ENCODE data around the gene QRFPR.
"Not testable (repeated sequence)": the region's sequence is repeated elsewhere in the genome, so short reads cannot be mapped to it uniquely, and the experiment has no call there.

Gene QRFPR

DNA sequence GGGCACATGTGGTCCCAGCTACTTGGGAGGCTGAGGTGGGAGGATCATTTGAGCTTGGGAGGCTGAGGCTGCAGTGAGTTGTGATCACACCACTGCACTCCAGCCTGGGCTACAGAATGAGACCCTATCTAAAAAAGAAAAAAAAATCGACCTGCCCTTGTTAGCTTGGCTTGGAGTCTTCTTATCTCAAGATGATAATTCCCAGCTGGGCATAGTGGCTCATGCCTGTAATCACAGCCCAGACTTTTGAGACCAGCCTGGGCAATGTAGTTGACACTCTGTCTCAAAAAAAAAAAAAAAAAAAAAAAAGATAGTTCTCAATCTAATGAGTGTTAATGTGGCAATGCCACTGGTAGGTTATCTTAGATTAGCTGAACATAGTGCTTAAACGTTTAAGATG lies 41.0 kb downstream of the QRFPR start:
- DNase-seq (ENCODE audit: low spot score) = no peak

- DNase-seq (ENCODE audit: low spot score) = no peak
These were observed 41.5 kb downstream of the QRFPR start for GRCh38 chr4:121339307-121339706.

DNA sequence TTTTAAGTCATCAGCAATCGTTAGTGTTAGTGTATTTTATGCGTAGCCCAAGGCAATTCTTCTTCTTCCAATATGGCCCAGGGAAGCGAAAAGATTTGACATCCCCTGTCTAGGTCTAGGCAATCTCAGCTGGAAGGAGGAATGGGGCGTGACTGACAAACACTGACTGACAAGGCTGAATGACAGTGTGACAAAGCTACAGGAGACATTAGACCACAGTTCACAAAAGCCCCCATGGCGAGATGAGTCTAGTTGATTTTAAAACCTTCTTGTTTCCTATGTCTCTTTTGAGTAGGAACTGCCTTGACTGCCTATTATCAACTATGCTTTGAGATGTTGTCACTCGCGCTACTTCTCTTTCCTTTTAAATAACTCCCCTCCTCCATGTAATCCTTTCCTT lies 42.3 kb downstream of the QRFPR start:
- no peak for DNase-seq (ENCODE audit: low spot score)

DNA sequence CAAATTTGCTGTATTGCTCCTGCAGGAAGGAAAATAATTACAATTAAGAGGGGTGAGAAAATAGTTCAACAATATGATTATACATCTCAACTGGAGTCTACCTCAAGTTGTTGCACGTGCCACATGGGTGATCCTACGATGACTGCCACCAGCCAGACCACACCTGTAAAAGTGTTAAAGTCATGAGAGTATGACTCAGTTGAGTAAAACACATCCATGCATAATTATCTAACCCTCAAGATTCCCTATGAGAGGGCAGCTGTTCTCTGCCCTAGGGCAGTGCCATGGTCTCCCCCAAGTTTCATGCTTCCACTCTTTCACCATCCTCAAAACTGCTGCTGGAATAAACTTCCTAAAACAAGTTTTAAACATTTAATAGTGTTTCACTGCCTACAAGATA lies 44.1 kb downstream of the QRFPR start:
- no peak for DNase-seq (ENCODE audit: low spot score)

- DNase-seq (ENCODE audit: low spot score) = no peak
These were observed 50.6 kb downstream of the QRFPR start for GRCh38 chr4:121330180-121330665.

DNA sequence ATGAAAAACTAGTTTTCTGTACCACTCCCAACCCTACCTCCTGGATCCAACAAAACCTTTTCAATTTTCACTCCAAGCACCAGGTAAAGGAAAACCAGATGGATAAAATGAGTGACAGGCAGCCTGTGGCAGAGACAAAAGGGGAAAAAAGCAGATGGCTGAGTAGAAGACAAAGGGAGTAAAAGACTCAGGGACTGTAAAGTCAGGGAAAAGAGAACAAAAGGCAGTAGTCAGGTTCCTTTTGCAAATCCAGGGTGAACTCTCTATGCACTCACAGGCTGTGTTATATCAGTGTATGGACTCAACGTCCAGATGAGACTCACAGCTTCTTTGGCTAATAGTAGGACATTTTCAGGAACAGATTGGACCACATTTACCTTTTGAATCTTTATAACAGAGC lies 54.2 kb downstream of the QRFPR start:
- no peak for DNase-seq (ENCODE audit: low spot score)

DNA sequence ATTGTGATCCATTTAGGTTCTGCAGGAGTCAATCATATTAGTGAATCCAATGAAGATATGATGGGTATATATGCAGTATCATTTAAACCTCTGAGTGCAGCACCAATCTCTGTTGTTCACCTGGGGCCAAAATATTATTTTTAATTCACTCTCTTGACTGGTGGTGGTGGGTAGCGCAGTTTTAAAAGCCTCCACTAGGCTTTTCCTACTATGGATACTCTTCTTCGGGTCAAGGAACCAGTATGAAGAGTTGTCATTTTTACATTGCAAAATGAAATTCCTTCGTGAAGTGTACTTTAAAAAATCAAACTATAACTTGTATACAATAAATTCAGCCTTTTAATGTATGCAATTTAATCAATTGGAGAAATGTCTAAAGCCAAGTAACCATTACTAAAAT lies 56.5 kb downstream of the QRFPR start:
- DNase-seq (ENCODE audit: low spot score) = no peak

GRCh38 chr4:121321466-121321865 lies 59.4 kb downstream of the QRFPR start:
- DNase-seq (ENCODE audit: low spot score) = no peak

GRCh38 chr4:121316091-121316490 lies 64.7 kb downstream of the QRFPR start:
- no peak for DNase-seq (ENCODE audit: low spot score)

DNA sequence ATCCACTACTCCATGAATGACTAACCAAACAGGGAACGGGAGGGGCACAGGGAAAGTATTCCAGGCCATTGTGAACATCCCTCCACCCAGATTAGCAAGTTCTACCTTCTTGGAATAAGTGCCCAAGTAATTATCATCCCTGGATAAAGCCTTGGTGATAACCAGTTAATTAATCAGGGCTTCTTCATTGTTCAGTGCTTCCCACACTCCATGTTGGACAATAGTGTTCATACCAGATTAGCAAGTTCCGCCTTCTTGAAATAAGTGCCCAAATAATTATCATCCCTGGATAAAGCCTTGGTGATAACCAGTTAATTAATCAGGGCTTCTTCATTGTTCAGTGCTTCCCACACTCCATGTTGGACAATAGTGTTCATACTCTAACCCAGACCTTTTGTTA lies 67.4 kb downstream of the QRFPR start:
- DNase-seq (ENCODE audit: low spot score) = not testable (repeated sequence)

- DNase-seq (ENCODE audit: low spot score) = no peak
These were observed 72.0 kb downstream of the QRFPR start for GRCh38 chr4:121308828-121309227.

GRCh38 chr4:121308328-121308663 lies 72.5 kb downstream of the QRFPR start:
- DNase-seq (ENCODE audit: low spot score) = no peak

- no peak for DNase-seq (ENCODE audit: low spot score)
These were observed 73.1 kb downstream of the QRFPR start for GRCh38 chr4:121307445-121308327.

- no peak for DNase-seq (ENCODE audit: low spot score)
These were observed 73.9 kb downstream of the QRFPR start for GRCh38 chr4:121306931-121307330.

GRCh38 chr4:121304893-121305292 lies 75.9 kb downstream of the QRFPR start:
- DNase-seq (ENCODE audit: low spot score) = no peak

DNA sequence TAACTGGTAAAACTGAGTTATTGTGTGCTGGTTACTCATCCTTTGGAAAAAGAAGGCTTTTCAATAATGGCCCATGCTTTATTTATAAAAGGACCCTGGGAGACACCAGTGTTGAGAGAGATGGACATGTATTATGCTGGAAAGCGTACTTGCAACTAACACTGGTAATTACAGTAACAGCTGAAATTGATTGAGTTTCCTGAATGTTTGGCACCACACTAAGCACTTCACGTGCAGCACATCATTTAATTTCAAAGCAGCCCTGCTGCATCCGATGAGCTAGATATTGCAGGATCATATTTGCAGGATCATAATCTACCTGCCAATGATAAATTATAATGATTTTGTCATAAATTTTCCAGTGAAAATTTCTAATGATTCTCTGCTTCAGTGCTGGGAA lies 81.5 kb downstream of the QRFPR start:
- no peak for DNase-seq (ENCODE audit: low spot score)

GRCh38 chr4:121283319-121283718 lies 97.5 kb downstream of the QRFPR start:
- no peak for DNase-seq (ENCODE audit: low spot score)

- no peak for DNase-seq (ENCODE audit: low spot score)
These were observed 100.4 kb downstream of the QRFPR start for GRCh38 chr4:121280425-121280824.

- DNase-seq (ENCODE audit: low spot score) = no peak
These were observed 101.9 kb downstream of the QRFPR start for GRCh38 chr4:121278811-121279368.
